IMR-90 (cell line): Measurements from ENCODE around the gene TXNDC15. TPM values are rescaled to one million over a fixed set of nuclear protein-coding genes. Genes with fewer than 3 reads are reported as not detected.

Experiments
- ATAC-seq: fragments of 200-7000 bp; cut with Tn5 transposase; 2 replicates; pipeline ENCODE4 v1.9.1; 2020; ENCODE audit warnings: low read depth, mild to moderate bottlenecking, moderate library complexity
- BruUV-seq: library from RNA; stranded (reverse); fragments of 400-500 nt; replicated peaks from 2 replicates; lab custom pipeline; 2021; lab: Mats Ljungman, UMichigan
- CTCF ChIA-PET: fragments of 300-600 bp; formaldehyde crosslinking; extraction: SDS; loops from one replicate; lab custom pipeline; 2021; ENCODE audit warnings: antibody characterized with exemption; lab: Yijun Ruan, JAX
- POLR2A ChIA-PET: fragments of 300-600 bp; sonication (Branson Sonifier 250); formaldehyde crosslinking; loops from one replicate; lab custom pipeline; 2022; ENCODE audit warnings: antibody characterized with exemption; ENCODE audit not compliant: unreplicated experiment; lab: Charles Lee
- DNase-seq: peaks from one replicate; pipeline ENCODE4 v3.0.0; 2013
- H2AFZ ChIP-seq: replicated peaks from 2 replicates; pipeline ENCODE3; 2013; ENCODE audit warnings: low read length, mild to moderate bottlenecking; ENCODE audit not compliant: poor library complexity
- H2AK5ac ChIP-seq: 2 replicates; pipeline ENCODE4 v1.6.1; 2013; ENCODE audit warnings: low read depth, low read length, inconsistent platforms
- H2AK9ac ChIP-seq: replicated peaks from 2 replicates; pipeline ENCODE3; 2013; ENCODE audit warnings: mild to moderate bottlenecking, low read depth, low read length, moderate library complexity; ENCODE audit not compliant: poor library complexity
- H2BK120ac ChIP-seq: 2 replicates; pipeline ENCODE4 v1.6.1; 2013; ENCODE audit warnings: low read depth, low read length, inconsistent platforms
- H2BK15ac ChIP-seq: 3 replicates; pipeline ENCODE4 v1.6.1; 2013; ENCODE audit warnings: low read depth, low read length, inconsistent platforms
- H2BK20ac ChIP-seq: 2 replicates; pipeline ENCODE4 v1.6.1; 2013; ENCODE audit warnings: low read depth, mild to moderate bottlenecking, inconsistent platforms, low read length, moderate library complexity
- H2BK5ac ChIP-seq: 2 replicates; pipeline ENCODE4 v1.6.1; 2013; ENCODE audit warnings: mild to moderate bottlenecking, low read depth, low read length, inconsistent platforms; ENCODE audit not compliant: poor library complexity, severe bottlenecking
- H3K14ac ChIP-seq: replicated peaks from 2 replicates; pipeline ENCODE4 v1.6.1; 2013; ENCODE audit warnings: low read depth, low read length, inconsistent platforms
- H3K18ac ChIP-seq: 2 replicates; pipeline ENCODE4 v1.6.1; 2013; ENCODE audit warnings: low read depth, low read length, control low read depth
- H3K23ac ChIP-seq: 2 replicates; pipeline ENCODE4 v1.6.1; 2013; ENCODE audit warnings: low read depth, low read length, inconsistent platforms
- H3K27ac ChIP-seq: 2 replicates; pipeline ENCODE4 v1.5.1; 2013; ENCODE audit warnings: mild to moderate bottlenecking, control low read depth, low read length; ENCODE audit not compliant: insufficient read depth
- H3K27me3 ChIP-seq: 2 replicates; pipeline ENCODE4 v1.6.1; 2013; ENCODE audit warnings: low read length; ENCODE audit not compliant: control insufficient read depth, insufficient read depth
- H3K36me3 ChIP-seq: 2 replicates; pipeline ENCODE4 v1.6.1; 2013; ENCODE audit warnings: low read length, mixed read lengths; ENCODE audit not compliant: control insufficient read depth, insufficient read depth
- H3K4ac ChIP-seq: 2 replicates; pipeline ENCODE4 v1.6.1; 2013; ENCODE audit warnings: low read depth, low read length, inconsistent platforms
- H3K4me1 ChIP-seq: 2 replicates; pipeline ENCODE4 v1.6.1; 2013; ENCODE audit warnings: low read length, mixed read lengths; ENCODE audit not compliant: control insufficient read depth, insufficient read depth
- H3K4me2 ChIP-seq: 2 replicates; pipeline ENCODE4 v1.6.1; 2013; ENCODE audit warnings: low read depth, mild to moderate bottlenecking, control low read depth, low read length, moderate library complexity
- H3K4me3 ChIP-seq: 2 replicates; pipeline ENCODE4 v1.5.1; 2013; ENCODE audit warnings: low read depth, mild to moderate bottlenecking, control low read depth, low read length, moderate library complexity; ENCODE audit not compliant: insufficient read depth
- H3K56ac ChIP-seq: 2 replicates; pipeline ENCODE4 v1.6.1; 2013; ENCODE audit warnings: low read length, inconsistent platforms; ENCODE audit not compliant: insufficient read depth; ENCODE audit errors: extremely low read depth
- H3K79me1 ChIP-seq, 2 experiments: 2 replicates each; pipeline ENCODE4 v1.6.1; 2013; ENCODE audit warnings: low read length in 2 of 2, inconsistent platforms in 1 of 2, low read depth in 1 of 2
- H3K9ac ChIP-seq: 2 replicates; pipeline ENCODE4 v1.6.1; 2013; ENCODE audit warnings: low read depth, low read length, control low read depth
- H3K9me1 ChIP-seq: 2 replicates; pipeline ENCODE4 v1.6.1; 2013; ENCODE audit warnings: low read length, inconsistent platforms; ENCODE audit not compliant: insufficient read depth
- H3K9me3 ChIP-seq: 2 replicates; pipeline ENCODE4 v1.6.1; 2013; ENCODE audit warnings: low read length; ENCODE audit not compliant: control insufficient read depth, insufficient read depth
- H4K20me1 ChIP-seq: 2 replicates; pipeline ENCODE4 v1.6.1; 2013; ENCODE audit warnings: low read length, inconsistent platforms; ENCODE audit not compliant: insufficient read depth
- H4K5ac ChIP-seq: 2 replicates; pipeline ENCODE4 v1.6.1; 2013; ENCODE audit warnings: mild to moderate bottlenecking, low read depth, low read length, control low read depth
- H4K8ac ChIP-seq, 2 experiments: 2 replicates each; pipeline ENCODE4 v1.6.1; 2013; ENCODE audit warnings: low read depth in 2 of 2, low read length in 2 of 2, control low read depth in 1 of 2, inconsistent platforms in 1 of 2
- H4K91ac ChIP-seq: 2 replicates; pipeline ENCODE4 v1.6.1; 2013; ENCODE audit warnings: low read depth, low read length, inconsistent platforms; ENCODE audit not compliant: insufficient read depth
- BHLHE40 ChIP-seq: fragments of 150-350 bp; IDR thresholded peaks from 2 replicates; pipeline ENCODE4 v1.6.1; 2016; ENCODE audit warnings: mild to moderate bottlenecking, low read depth, low read length
- CEBPB ChIP-seq: IDR thresholded peaks from 2 replicates; pipeline ENCODE4 v1.6.1; 2012; ENCODE audit warnings: low read depth, low read length, improper control_type of control experiment
- CHD1 ChIP-seq: IDR thresholded peaks from 2 replicates; pipeline ENCODE4 v1.6.1; 2012; ENCODE audit warnings: low read depth, low read length, improper control_type of control experiment
- FOS ChIP-seq: fragments of 150-350 bp; IDR thresholded peaks from 2 replicates; pipeline ENCODE4 v1.6.1; 2016; ENCODE audit warnings: low read depth, low read length
- MAZ ChIP-seq: IDR thresholded peaks from 2 replicates; pipeline ENCODE4 v1.6.1; 2012; ENCODE audit warnings: low read depth, mild to moderate bottlenecking, low read length, improper control_type of control experiment, moderate library complexity, borderline replicate concordance
- MXI1 ChIP-seq: IDR thresholded peaks from 2 replicates; pipeline ENCODE4 v1.6.1; 2012; ENCODE audit warnings: low read depth, mild to moderate bottlenecking, low read length, moderate library complexity, borderline replicate concordance
- RFX5 ChIP-seq: IDR thresholded peaks from 2 replicates; pipeline ENCODE4 v1.8.0; 2012; ENCODE audit warnings: low read depth, mild to moderate bottlenecking, low read length, moderate library complexity
- USF2 ChIP-seq: fragments of 150-350 bp; IDR thresholded peaks from 2 replicates; pipeline ENCODE4 v1.6.1; 2017; ENCODE audit warnings: mild to moderate bottlenecking, antibody characterized with exemption, low read length, low read depth
- WGBS, 2 experiments: methylation state at CpG; one replicate each; pipeline versions ENCODE4 v1.1.5 to v1.1.7; 2013; ENCODE audit warnings: missing lambda C conversion rate in 2 of 2; ENCODE audit not compliant: insufficient read length in 1 of 2; ENCODE audit errors: extremely low coverage in 2 of 2; 5-methylcytosine and 5-hydroxymethylcytosine counted together
- dilution Hi-C: fragments of 300-500 bp; cut with HindIII; formaldehyde crosslinking; loops from one replicate; pipeline ENCODE4 v1.14.3; 2018; ENCODE audit warnings: low sequenced_read_pairs; ENCODE audit not compliant: unreplicated experiment
- in situ Hi-C: fragments of 300-500 bp; cut with MboI; formaldehyde crosslinking; loops from 3 replicates; pipeline ENCODE4 v1.14.3; 2019; ENCODE audit warnings: low sequenced_read_pairs, inconsistent platforms, mixed read lengths
- intact Hi-C: fragments of 100-400 bp; cut with micrococcal nuclease; formaldehyde crosslinking; loops from 2 replicates; pipeline ENCODE4 v1.10.0; 2022
- polyA plus RNA-seq, 3 experiments: library from polyadenylated mRNA; depleted of rRNA; stranded (reverse); fragments of >200 nt; gene quantifications; 2 replicates each; pipeline ENCODE4 v1.2.3, GENCODE V29; 2012; ENCODE audit warnings: low replicate concordance in 1 of 3
- total RNA-seq: library from RNA; depleted of rRNA; stranded (reverse); fragments of >200 nt; gene quantifications from 2 replicates; pipeline ENCODE4 v1.2.3, GENCODE V29; 2012

The TXNDC15 gene
- total and polyA plus RNA-seq, 2 of the 4 experiments (the other 2 are of a cell fraction): 87.0 to 125 TPM

- Histone ChIP-seq H2AFZ (no peak overlapping the region), H3K18ac (no peak overlapping the region), H3K27me3 (no peaks in the 10 kb centered on the region), H2BK15ac (no peak overlapping the region), H3K9me1 (peaks cover 3% of the 10 kb centered on the region; the same call in 1 of the 2 replicates), H3K9me3 (no peaks in the 10 kb centered on the region), H4K91ac (no peak overlapping the region), H3K4ac (no peak overlapping the region), H3K4me3 (no peak overlapping the region), H3K79me1 (peaks cover 7 to 8% of the 10 kb centered on the region in 2 experiments; a peak in 3 of 4 replicates), H2BK120ac (no peak overlapping the region), H4K5ac (no peak overlapping the region; the same call in 1 of the 2 replicates), H2BK5ac (no peak overlapping the region), H3K9ac (no peak overlapping the region), H3K4me1 (no peaks in the 10 kb centered on the region), H2AK9ac (no peak overlapping the region), H4K8ac (no peak overlapping the region), H3K4me2 (no peak overlapping the region), H3K23ac (no peak overlapping the region), H3K27ac (no peak overlapping the region), H3K36me3 (peaks cover 23% of the 10 kb centered on the region), H2BK20ac (no peak overlapping the region), H2AK5ac (no peak overlapping the region), H3K56ac (no peak overlapping the region), H3K14ac (no peak overlapping the region), H4K20me1 (0 out of 2 replicates have a peak, but pooled peaks cover 5% of the 10 kb centered on the region)
- DNase-seq (no peak), ATAC-seq (no peak; the same call in 1 of the 2 replicates)
- in situ Hi-C loops (no loop called here), dilution Hi-C loops (no loop called here), intact Hi-C loops (no loop called here)
- POLR2A ChIA-PET: interaction anchor here (1.8 kb wide), 1 partner anchor 10 kb away, joined by 5 read pairs; the partner anchor contains the start of gene TXNDC15
- CTCF ChIA-PET: no interaction called here
- BruUV-seq: no TSS peak
- TF ChIP-seq CHD1: no peak
- no peak for TF ChIP-seq MAZ
- TF ChIP-seq BHLHE40: no peak
- TF ChIP-seq MXI1: no peak
- no peak for TF ChIP-seq USF2
- no peak for TF ChIP-seq CEBPB
- no peak for TF ChIP-seq FOS
- no peak for TF ChIP-seq RFX5
- WGBS, 2 experiments: no CpG with 5 or more reads among the region's 2 CpGs
Observed at GRCh38 chr5:134864707-134865106, 9.5 kb upstream of the TXNDC15 start.
